OCI-LY1 (cell line): ENCODE measurements around the gene TRIO.

Experiments
- H2AFZ ChIP-seq: fragments of 200-600 bp; sonication (generic), shearing (Covaris generic); 2 replicates; pipeline ENCODE4 v1.6.0; 2014; ENCODE audit warnings: antibody characterized with exemption, mild to moderate bottlenecking, low read length
- H3F3A ChIP-seq: fragments of 200-600 bp; sonication (generic), shearing (Covaris generic); 2 replicates; pipeline ENCODE4 v1.6.0; 2014; ENCODE audit warnings: mild to moderate bottlenecking, antibody characterized with exemption, low read length, moderate library complexity; ENCODE audit not compliant: insufficient read depth
- H3K27ac ChIP-seq: fragments of 200-600 bp; sonication (generic); 2 replicates; pipeline ENCODE4 v1.5.1; 2014; ENCODE audit warnings: low read length, mixed run types, mild to moderate bottlenecking, low read depth; ENCODE audit not compliant: poor library complexity, severe bottlenecking
- H3K27me3 ChIP-seq: fragments of 200-600 bp; sonication (generic); 2 replicates; pipeline ENCODE4 v1.6.0; 2014; ENCODE audit warnings: antibody characterized with exemption, mild to moderate bottlenecking, low read length, moderate library complexity; ENCODE audit not compliant: insufficient read depth
- H3K36me3 ChIP-seq: fragments of 200-600 bp; sonication (generic); 2 replicates; pipeline ENCODE4 v1.6.1; 2014; ENCODE audit warnings: mild to moderate bottlenecking, antibody characterized with exemption, low read length, moderate library complexity, mixed read lengths; ENCODE audit not compliant: insufficient read depth
- H3K4me1 ChIP-seq: fragments of 200-600 bp; sonication (generic); 2 replicates; pipeline ENCODE4 v1.5.1; 2014; ENCODE audit warnings: mild to moderate bottlenecking, low read length, moderate library complexity; ENCODE audit not compliant: insufficient read depth, severe bottlenecking
- H3K4me2 ChIP-seq: fragments of 200-600 bp; sonication (generic), shearing (Covaris generic); 2 replicates; pipeline ENCODE4 v1.6.1; 2014; ENCODE audit warnings: low read length
- H3K4me3 ChIP-seq: fragments of 200-600 bp; sonication (generic); 2 replicates; pipeline ENCODE4 v1.5.1; 2014; ENCODE audit warnings: low read length, low read depth, mild to moderate bottlenecking, mixed read lengths; ENCODE audit not compliant: poor library complexity, severe bottlenecking
- H3K79me2 ChIP-seq: fragments of 200-600 bp; shearing (Covaris generic); 2 replicates; pipeline ENCODE4 v1.6.1; 2016; ENCODE audit warnings: mixed run types, low read length, mixed read lengths; ENCODE audit not compliant: insufficient read depth
- H3K9ac ChIP-seq: fragments of 200-600 bp; sonication (generic), shearing (Covaris generic); 2 replicates; pipeline ENCODE4 v1.6.1; 2014; ENCODE audit warnings: mild to moderate bottlenecking, low read length, mixed read lengths
- H3K9me2 ChIP-seq: fragments of 200-600 bp; sonication (generic), shearing (Covaris generic); 2 replicates; pipeline ENCODE4 v1.6.1; 2014; ENCODE audit warnings: low read depth, mild to moderate bottlenecking, low read length, mixed read lengths
- H3K9me3 ChIP-seq: fragments of 200-600 bp; shearing (Covaris generic); 2 replicates; pipeline ENCODE4 v1.6.1; 2014; ENCODE audit warnings: low read length, mixed read lengths
- H4K20me1 ChIP-seq: fragments of 200-600 bp; sonication (generic), shearing (Covaris generic); 2 replicates; pipeline ENCODE4 v1.6.0; 2016; ENCODE audit warnings: mild to moderate bottlenecking, low read length; ENCODE audit not compliant: insufficient read depth
- EZH2 ChIP-seq: fragments of 200-600 bp; sonication (generic), shearing (Covaris generic); IDR thresholded peaks from 2 replicates; pipeline ENCODE4 v1.8.0; 2017; ENCODE audit warnings: borderline replicate concordance, mixed run types, mild to moderate bottlenecking, antibody characterized with exemption, low read length, moderate library complexity, mixed read lengths
- TF ChIP-seq, protein P1 (sequence below): fragments of 200-600 bp; sonication (generic), shearing (Covaris generic); IDR thresholded peaks from 2 replicates; pipeline ENCODE4 v1.5.1; 2017; ENCODE audit warnings: mild to moderate bottlenecking, antibody characterized with exemption, low read length, moderate library complexity, mixed read lengths

The TRIO gene

DNA sequence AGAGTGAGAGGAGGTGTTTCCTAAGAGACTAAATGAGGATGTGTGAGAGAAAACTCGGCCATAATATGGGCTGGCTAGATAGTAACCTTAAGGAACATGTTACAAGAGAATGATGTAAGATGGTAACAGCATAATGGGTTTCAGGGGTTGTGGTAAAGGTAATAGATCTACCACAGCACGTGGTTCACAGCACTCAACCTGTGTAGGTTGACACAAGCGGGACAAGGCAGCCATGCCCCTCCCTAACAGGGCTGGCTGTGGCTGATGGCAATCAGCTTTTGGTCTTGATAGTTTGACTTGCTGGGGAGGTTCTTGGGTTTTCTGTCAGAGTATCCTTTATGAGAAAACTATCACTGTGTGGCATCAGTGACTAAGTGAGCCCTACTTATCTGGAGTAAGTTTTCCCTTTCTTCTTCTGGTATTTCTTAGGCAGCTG, 138.6 kb downstream of the TRIO start:
- no peaks in the 10 kb centered on the region for H3K36me3 ChIP-seq
- no peak overlapping the region for H3K4me2 ChIP-seq
- no peaks in the 10 kb centered on the region for H3K4me1 ChIP-seq
- H3K9ac ChIP-seq, result no peak overlapping the region
- H2AFZ ChIP-seq, result no peak overlapping the region
- no peaks in the 10 kb centered on the region for H3K9me3 ChIP-seq
- H3K27ac ChIP-seq, result no peak overlapping the region
- no peaks in the 10 kb centered on the region for H3K79me2 ChIP-seq
- TF ChIP-seq, protein P1, sequence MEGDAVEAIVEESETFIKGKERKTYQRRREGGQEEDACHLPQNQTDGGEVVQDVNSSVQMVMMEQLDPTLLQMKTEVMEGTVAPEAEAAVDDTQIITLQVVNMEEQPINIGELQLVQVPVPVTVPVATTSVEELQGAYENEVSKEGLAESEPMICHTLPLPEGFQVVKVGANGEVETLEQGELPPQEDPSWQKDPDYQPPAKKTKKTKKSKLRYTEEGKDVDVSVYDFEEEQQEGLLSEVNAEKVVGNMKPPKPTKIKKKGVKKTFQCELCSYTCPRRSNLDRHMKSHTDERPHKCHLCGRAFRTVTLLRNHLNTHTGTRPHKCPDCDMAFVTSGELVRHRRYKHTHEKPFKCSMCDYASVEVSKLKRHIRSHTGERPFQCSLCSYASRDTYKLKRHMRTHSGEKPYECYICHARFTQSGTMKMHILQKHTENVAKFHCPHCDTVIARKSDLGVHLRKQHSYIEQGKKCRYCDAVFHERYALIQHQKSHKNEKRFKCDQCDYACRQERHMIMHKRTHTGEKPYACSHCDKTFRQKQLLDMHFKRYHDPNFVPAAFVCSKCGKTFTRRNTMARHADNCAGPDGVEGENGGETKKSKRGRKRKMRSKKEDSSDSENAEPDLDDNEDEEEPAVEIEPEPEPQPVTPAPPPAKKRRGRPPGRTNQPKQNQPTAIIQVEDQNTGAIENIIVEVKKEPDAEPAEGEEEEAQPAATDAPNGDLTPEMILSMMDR, result no peak
- TF ChIP-seq EZH2, result no peak
- H3K27me3 ChIP-seq, result no peaks in the 10 kb centered on the region
- no peaks in the 10 kb centered on the region for H3K9me2 ChIP-seq
- H3K4me3 ChIP-seq, result no peak overlapping the region
- no peaks in the 10 kb centered on the region for H4K20me1 ChIP-seq
- H3F3A ChIP-seq, result no peaks in the 10 kb centered on the region

DNA sequence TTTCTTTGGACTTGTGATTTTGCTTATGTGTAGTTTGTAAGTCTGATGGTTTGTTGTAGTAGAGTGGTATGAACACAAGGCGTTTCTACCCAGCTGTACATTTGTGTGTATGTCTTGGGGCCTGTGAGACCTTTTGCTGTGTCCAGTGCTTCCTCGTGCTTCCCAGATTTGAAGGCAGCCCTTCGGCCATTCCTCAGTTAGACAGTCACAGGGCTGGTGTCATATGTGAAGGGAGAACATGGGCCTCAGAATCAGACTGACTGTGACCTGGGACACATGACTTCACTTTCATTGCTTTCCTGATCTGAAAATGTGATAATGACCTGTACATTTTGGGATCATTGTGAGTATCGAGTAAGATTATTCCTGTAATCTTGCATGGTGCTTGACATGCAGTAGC, 140.0 kb downstream of the TRIO start:
- Histone ChIP-seq H3K4me1 (no peaks in the 10 kb centered on the region), H3K27ac (no peak overlapping the region), H4K20me1 (no peaks in the 10 kb centered on the region), H3K4me3 (no peak overlapping the region), H3F3A (no peaks in the 10 kb centered on the region), H2AFZ (no peak overlapping the region), H3K36me3 (no peaks in the 10 kb centered on the region), H3K4me2 (no peak overlapping the region), H3K9me3 (no peaks in the 10 kb centered on the region), H3K79me2 (no peaks in the 10 kb centered on the region), H3K9me2 (no peaks in the 10 kb centered on the region), H3K9ac (no peak overlapping the region), H3K27me3 (no peaks in the 10 kb centered on the region)
- TF ChIP-seq, protein P1, result no peak
- no peak for TF ChIP-seq EZH2

DNA sequence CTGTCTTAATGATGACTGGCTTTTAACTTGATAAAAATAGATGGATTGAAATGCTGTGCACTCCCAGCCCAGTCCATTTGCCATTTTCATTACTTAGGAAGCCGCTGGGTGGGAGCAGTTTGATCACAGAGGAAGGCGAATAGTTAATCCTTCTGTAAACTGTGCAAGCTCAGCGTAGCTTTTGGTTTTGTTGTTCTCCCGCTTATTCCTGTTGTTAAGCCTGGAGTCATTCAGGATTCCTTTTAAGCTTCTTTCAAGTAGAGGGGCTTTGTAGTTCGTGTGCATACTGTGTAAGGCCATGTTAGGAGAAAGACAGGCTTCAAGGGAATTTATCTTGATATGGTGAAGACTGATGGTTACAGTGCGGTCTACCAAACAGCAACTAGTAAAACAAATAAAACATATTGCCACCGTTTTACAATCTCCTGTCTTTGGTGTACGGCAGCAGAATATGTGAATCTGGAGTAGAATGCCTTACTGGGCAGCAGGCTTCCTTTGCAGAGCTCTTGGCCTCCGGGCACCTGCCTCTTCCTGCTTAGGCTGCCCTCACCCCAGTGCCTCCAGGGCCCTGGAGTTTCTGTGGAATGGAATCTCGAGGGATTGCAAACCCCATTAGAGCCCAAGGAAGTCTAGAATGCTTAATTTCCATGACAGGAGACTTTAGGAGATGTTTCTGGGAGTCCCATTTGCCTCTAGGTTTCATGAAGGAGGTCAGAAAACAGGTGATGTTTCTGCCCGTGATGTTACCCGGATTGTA, 141.4 kb downstream of the TRIO start:
- TF ChIP-seq, protein P1, result no peak
- TF ChIP-seq EZH2, result no peak
- no peaks in the 10 kb centered on the region for H3K36me3 ChIP-seq
- no peaks in the 10 kb centered on the region for H3K4me1 ChIP-seq
- no peak overlapping the region for H2AFZ ChIP-seq
- H3F3A ChIP-seq, result no peaks in the 10 kb centered on the region
- no peaks in the 10 kb centered on the region for H3K79me2 ChIP-seq
- no peaks in the 10 kb centered on the region for H3K9me2 ChIP-seq
- H3K27ac ChIP-seq, result no peak overlapping the region
- H3K27me3 ChIP-seq, result no peaks in the 10 kb centered on the region
- H3K4me2 ChIP-seq, result no peak overlapping the region
- H3K9me3 ChIP-seq, result no peaks in the 10 kb centered on the region
- no peak overlapping the region for H3K4me3 ChIP-seq
- no peak overlapping the region for H3K9ac ChIP-seq
- H4K20me1 ChIP-seq, result no peaks in the 10 kb centered on the region
